Measurements from ENCODE around the gene CERCAM.

Gene CERCAM

DNA sequence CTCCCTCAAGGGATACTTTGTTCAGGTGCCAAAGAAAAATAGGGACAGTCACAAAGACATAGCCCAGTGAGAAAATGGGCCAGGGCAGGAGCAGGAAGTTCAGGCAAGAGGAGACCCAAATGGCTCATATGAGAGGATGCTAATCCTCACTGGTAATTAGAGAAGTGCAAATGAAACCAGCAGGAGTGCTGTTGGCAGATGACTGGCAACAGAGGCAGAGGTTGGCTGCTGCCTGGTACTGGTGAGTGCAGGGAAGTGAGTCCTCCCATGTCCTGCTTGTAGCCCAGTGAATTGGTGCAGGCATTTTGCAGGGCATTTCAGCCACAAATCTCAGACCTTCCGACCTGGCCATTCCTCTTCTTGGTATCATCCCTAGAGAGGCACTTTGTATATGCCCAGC, 58.6 kb downstream of the CERCAM start:
- Histone ChIP-seq H3K9me3 (no peaks in the 10 kb centered on the region), H3K4me1 (no peaks in the 10 kb centered on the region), H3K27me3 (ENCODE audit: low read depth) (no peaks in the 10 kb centered on the region), H3K36me3 (replicated peaks) (peaks cover 55% of the 10 kb centered on the region), H3K4me3 (no peak overlapping the region)
- in situ Hi-C loops (cut with MboI; ENCODE audit: low sequenced_read_pairs), result no loop called here
- DNase-seq (ENCODE audit: low spot score in 2 of 2), result no peak

DNA sequence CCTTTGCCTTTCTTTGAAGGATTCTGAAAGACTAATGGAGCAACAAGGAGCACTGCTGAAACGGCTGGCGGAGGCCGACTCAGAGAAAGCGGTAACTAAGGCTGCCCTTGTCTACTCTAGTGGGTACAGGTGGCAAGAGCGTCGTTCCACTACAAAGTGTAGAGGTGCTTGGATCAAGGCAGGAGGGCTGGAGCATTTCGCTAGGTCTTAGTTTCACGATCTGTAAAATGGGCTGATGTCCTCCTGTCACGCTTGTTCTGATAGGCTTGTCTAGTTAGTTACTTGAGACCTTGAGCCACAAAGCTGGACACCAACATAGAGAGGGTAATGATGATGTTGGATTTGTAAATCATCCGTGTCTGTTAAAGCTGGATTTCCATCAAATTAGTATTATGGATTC, 60.9 kb downstream of the CERCAM start:
- in situ Hi-C loops (cut with MboI; ENCODE audit: low sequenced_read_pairs), result no loop called here
- no peaks in the 10 kb centered on the region for H3K27me3 ChIP-seq (ENCODE audit: low read depth)
- H3K9me3 ChIP-seq, result no peaks in the 10 kb centered on the region
- H3K4me3 ChIP-seq, result no peak overlapping the region
- H3K36me3 ChIP-seq (replicated peaks), result peaks cover 59% of the 10 kb centered on the region
- DNase-seq (ENCODE audit: low spot score in 2 of 2), result no peak
- H3K4me1 ChIP-seq, result no peaks in the 10 kb centered on the region

DNA sequence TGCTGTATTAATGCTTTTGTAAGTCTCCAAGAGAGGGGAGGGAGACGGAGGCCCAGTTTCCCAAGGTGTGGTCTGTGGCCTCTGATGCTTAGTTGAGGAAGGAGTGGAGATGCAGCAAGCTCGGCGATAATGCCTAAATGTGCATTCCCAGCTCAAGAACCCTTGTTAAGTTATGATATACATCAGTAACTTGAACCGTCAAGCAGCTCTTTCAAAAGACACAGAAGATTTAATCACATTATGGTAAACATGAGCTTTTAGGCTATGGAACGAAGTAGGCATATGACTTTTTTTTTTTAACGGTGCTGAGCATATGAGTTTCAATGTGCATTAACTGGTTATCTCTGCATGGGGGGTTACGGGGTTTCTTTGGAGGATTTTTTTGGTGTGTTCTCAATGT, 61.5 kb downstream of the CERCAM start:
- in situ Hi-C loops (cut with MboI; ENCODE audit: low sequenced_read_pairs), result no loop called here
- Histone ChIP-seq H3K36me3 (replicated peaks) (peaks cover 62% of the 10 kb centered on the region), H3K27me3 (ENCODE audit: low read depth) (no peaks in the 10 kb centered on the region), H3K9me3 (no peaks in the 10 kb centered on the region), H3K4me3 (no peak overlapping the region), H3K4me1 (no peaks in the 10 kb centered on the region)
- no peak for DNase-seq (ENCODE audit: low spot score in 2 of 2)

DNA sequence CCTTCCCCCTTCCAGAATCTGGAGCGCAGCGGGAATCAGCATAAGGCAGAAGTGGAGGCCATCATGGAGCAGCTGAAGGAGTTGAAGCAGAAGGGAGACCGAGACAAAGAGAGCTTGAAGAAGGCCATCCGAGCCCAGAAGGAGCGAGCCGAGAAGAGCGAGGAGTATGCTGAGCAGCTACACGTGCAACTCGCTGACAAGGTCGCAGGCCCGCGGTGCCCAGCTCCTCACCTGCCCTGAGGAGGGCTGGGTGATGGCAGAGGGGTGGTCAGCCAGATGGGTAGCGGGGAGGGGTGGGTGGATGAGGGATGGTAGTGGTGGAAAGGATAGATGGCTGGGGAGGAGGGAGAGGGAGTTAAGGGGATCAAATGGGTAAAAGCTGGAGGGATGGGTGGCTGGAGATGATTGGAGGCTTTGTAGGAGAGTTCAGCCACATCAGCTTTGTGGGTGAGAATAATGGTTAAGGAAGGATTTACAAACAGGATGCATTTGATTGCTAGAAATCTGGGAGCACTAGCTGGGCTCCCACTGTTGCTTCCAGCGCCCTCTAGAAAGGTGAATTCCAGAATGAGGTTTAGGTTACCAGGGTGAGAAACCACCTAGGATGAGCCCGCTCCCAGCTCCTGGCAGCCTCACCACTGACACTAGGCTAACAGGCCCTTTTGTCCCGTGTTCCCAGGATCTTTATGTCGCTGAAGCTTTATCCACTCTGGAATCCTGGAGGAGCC, 64.2 kb downstream of the CERCAM start:
- Histone ChIP-seq H3K36me3 (replicated peaks) (peaks cover 75% of the 10 kb centered on the region), H3K4me3 (no peak overlapping the region), H3K27me3 (ENCODE audit: low read depth) (no peaks in the 10 kb centered on the region), H3K4me1 (no peaks in the 10 kb centered on the region), H3K9me3 (no peaks in the 10 kb centered on the region)
- DNase-seq (ENCODE audit: low spot score in 2 of 2), result no peak
- in situ Hi-C loops (cut with MboI; ENCODE audit: low sequenced_read_pairs), result no loop called here

DNA sequence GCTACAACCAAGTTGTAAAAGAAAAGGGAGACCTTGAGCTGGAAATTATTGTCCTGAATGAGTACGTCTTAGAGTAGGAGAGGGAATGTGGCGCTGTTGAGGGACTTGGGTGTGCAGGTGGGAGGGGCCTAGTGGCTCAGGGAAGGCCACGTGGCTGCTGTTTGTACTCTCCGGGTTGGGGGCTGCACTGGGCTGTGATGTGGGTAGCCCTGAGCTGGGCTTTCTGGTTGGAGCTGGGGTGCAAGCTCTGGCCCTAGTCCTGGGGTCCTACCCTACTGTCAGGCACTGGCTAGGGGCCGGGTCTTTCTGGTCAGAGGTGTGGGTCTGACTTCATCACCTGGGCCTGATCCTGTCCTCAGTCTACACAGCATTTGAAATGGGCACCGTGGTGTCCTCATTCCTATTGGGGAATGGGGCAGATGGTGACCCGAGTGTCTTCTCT, 64.8 kb downstream of the CERCAM start:
- no peak overlapping the region for H3K4me3 ChIP-seq
- H3K27me3 ChIP-seq (ENCODE audit: low read depth), result no peaks in the 10 kb centered on the region
- no peak for DNase-seq (ENCODE audit: low spot score in 2 of 2)
- no peaks in the 10 kb centered on the region for H3K9me3 ChIP-seq
- peaks cover 81% of the 10 kb centered on the region for H3K36me3 ChIP-seq (replicated peaks)
- in situ Hi-C loops (cut with MboI; ENCODE audit: low sequenced_read_pairs), result no loop called here
- no peaks in the 10 kb centered on the region for H3K4me1 ChIP-seq

DNA sequence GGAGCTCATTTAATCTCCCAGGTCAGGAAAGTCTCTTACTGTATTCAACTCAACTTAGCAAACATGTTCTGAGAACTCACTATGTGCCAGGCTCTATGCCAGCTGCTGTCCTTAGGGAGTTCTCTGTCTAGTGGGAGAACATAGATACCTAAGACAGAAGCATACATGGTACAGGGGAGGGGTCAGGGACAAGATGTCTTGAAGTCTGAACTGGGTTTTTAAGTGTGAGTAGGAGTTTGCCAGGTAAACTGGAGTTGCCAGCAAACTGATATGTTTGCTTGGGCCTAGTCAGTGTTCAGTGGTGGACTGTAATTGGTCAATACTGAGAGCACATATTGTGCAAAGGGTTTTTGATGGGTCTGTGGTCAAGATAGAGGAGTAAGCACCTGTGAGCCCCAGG, 65.5 kb downstream of the CERCAM start:
- no peak for DNase-seq (ENCODE audit: low spot score in 2 of 2)
- H3K9me3 ChIP-seq, result no peaks in the 10 kb centered on the region
- H3K36me3 ChIP-seq (replicated peaks), result peaks cover 79% of the 10 kb centered on the region
- H3K27me3 ChIP-seq (ENCODE audit: low read depth), result no peaks in the 10 kb centered on the region
- no peak overlapping the region for H3K4me3 ChIP-seq
- no peaks in the 10 kb centered on the region for H3K4me1 ChIP-seq
- in situ Hi-C loops (cut with MboI; ENCODE audit: low sequenced_read_pairs), result no loop called here
